GM21423 (cell line): ENCODE data around the gene ATP6V1E1.
"Not testable (repeated sequence)": the region's sequence is repeated elsewhere in the genome, so short reads cannot be mapped to it uniquely, and the experiment has no call there.

Experiments
- ATAC-seq: cut with Tn5 transposase; IDR thresholded peaks from one replicate; pipeline ENCODE4 v1.9.1; 2021; ENCODE audit warnings: mild to moderate bottlenecking, moderate library complexity; ENCODE audit not compliant: unreplicated experiment

The ATP6V1E1 gene

GRCh38 chr22:17583151-17583550 is 45.4 kb downstream of the ATP6V1E1 start:
- ATAC-seq: no peak

GRCh38 chr22:17581631-17582030 is 46.9 kb downstream of the ATP6V1E1 start:
- ATAC-seq: no peak

- ATAC-seq: no peak
These were observed 47.5 kb downstream of the ATP6V1E1 start for GRCh38 chr22:17581056-17581455.

- ATAC-seq: no peak
These were observed 48.0 kb downstream of the ATP6V1E1 start for GRCh38 chr22:17580441-17581031.

- ATAC-seq: no peak
These were observed 49.0 kb downstream of the ATP6V1E1 start for GRCh38 chr22:17579535-17579981.

- no peak for ATAC-seq
These were observed 50.3 kb downstream of the ATP6V1E1 start for GRCh38 chr22:17578136-17578754.

- ATAC-seq: no peak
These were observed 52.1 kb downstream of the ATP6V1E1 start for GRCh38 chr22:17576470-17576869.

GRCh38 chr22:17575681-17576080 is 52.9 kb downstream of the ATP6V1E1 start:
- ATAC-seq: no peak

GRCh38 chr22:17575151-17575550 is 53.4 kb downstream of the ATP6V1E1 start:
- no peak for ATAC-seq

GRCh38 chr22:17570851-17571631 is 57.5 kb downstream of the ATP6V1E1 start:
- no peak for ATAC-seq

- no peak for ATAC-seq
These were observed 58.5 kb downstream of the ATP6V1E1 start for GRCh38 chr22:17569971-17570511.

- no peak for ATAC-seq
These were observed 61.8 kb downstream of the ATP6V1E1 start for GRCh38 chr22:17566776-17567175.

- not testable (repeated sequence) for ATAC-seq
These were observed 62.4 kb downstream of the ATP6V1E1 start for GRCh38 chr22:17566016-17566687.

- ATAC-seq: no peak
These were observed 64.6 kb downstream of the ATP6V1E1 start for GRCh38 chr22:17563936-17564391.

GRCh38 chr22:17562906-17563870 is 65.4 kb downstream of the ATP6V1E1 start, which contains the start of gene SLC25A18:
Gene SLC25A18, plus strand, starts transcription at chr22:17563498. Its CDS starts 16,447 bp downstream, at chr22:17579945.
- ATAC-seq: no peak

- ATAC-seq: no peak
These were observed 69.4 kb downstream of the ATP6V1E1 start for GRCh38 chr22:17559188-17559587.

GRCh38 chr22:17554814-17555213 is 73.7 kb downstream of the ATP6V1E1 start:
- ATAC-seq: no peak

- ATAC-seq: no peak
These were observed 75.8 kb downstream of the ATP6V1E1 start for GRCh38 chr22:17552737-17553136.

- ATAC-seq: no peak
These were observed 78.9 kb downstream of the ATP6V1E1 start for GRCh38 chr22:17549655-17550054.

GRCh38 chr22:17549183-17549582 is 79.4 kb downstream of the ATP6V1E1 start:
- ATAC-seq: no peak
